PC-9 (cell line): ENCODE measurements around the gene SLC13A1.

Experiments
- CTCF ChIP-seq: fragments of 200-600 bp; sonication (generic); conservative IDR thresholded peaks from 2 replicates; pipeline ENCODE4 v1.6.1; 2017; ENCODE audit warnings: mixed run types, antibody characterized with exemption, mild to moderate bottlenecking, moderate library complexity
- EZH2 ChIP-seq: fragments of 200-600 bp; sonication (generic); IDR thresholded peaks from 2 replicates; pipeline ENCODE4 v1.8.0; 2017; ENCODE audit warnings: antibody characterized with exemption, low read depth

GRCh38 chr7:123204206-123204835 is 4.6 kb upstream of the SLC13A1 start:
- TF ChIP-seq CTCF (no peak), EZH2 (no peak)
